Neural progenitor cell (in vitro differentiated cells): Measurements from ENCODE around the gene RASGRP4.

ENCODE experiments used
- EZH2phosphoT487 ChIP-seq: fragments of 200-600 bp; sonication (generic); IDR thresholded peaks from 2 replicates; pipeline ENCODE4 v1.6.1; 2017; ENCODE audit warnings: antibody characterized with exemption
- TF ChIP-seq, protein P1 (sequence below): fragments of 200-600 bp; sonication (generic); IDR thresholded peaks from 2 replicates; pipeline ENCODE4 v1.5.1; 2017; ENCODE audit warnings: antibody characterized with exemption, mild to moderate bottlenecking

DNA sequence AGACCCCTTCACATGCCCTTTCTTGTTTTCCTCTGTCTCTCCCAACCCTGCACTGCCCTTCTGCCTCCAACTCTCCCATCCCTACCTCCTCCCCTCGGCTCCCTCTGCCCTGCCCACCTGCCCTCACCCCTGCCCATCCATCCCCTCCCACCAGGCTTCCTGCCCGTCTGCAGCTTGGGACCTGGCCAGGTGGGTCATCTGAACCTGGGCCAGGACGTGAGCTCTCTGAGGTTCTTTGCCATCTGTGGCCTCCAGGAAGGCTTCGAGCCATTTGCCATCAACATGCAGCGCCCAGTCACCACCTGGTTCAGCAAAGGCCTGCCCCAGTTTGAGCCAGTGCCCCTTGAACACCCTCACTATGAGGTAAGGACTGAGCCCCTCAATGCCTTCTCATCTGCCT is 43.1 kb upstream of the RASGRP4 start:
- TF ChIP-seq, protein P1, sequence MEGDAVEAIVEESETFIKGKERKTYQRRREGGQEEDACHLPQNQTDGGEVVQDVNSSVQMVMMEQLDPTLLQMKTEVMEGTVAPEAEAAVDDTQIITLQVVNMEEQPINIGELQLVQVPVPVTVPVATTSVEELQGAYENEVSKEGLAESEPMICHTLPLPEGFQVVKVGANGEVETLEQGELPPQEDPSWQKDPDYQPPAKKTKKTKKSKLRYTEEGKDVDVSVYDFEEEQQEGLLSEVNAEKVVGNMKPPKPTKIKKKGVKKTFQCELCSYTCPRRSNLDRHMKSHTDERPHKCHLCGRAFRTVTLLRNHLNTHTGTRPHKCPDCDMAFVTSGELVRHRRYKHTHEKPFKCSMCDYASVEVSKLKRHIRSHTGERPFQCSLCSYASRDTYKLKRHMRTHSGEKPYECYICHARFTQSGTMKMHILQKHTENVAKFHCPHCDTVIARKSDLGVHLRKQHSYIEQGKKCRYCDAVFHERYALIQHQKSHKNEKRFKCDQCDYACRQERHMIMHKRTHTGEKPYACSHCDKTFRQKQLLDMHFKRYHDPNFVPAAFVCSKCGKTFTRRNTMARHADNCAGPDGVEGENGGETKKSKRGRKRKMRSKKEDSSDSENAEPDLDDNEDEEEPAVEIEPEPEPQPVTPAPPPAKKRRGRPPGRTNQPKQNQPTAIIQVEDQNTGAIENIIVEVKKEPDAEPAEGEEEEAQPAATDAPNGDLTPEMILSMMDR, result no peak
- TF ChIP-seq EZH2phosphoT487, result no peak
